ENCODE measurements around the gene CARD9. TPM values are rescaled to one million over a fixed set of nuclear protein-coding genes. Genes with fewer than 3 reads are reported as not detected.
"Not testable (repeated sequence)": the region's sequence is repeated elsewhere in the genome, so short reads cannot be mapped to it uniquely, and the experiment has no call there.

CARD9 gene
- total and polyA plus RNA-seq, 10 donors = 5.7 to 25.5 (median 18.2) TPM

DNA sequence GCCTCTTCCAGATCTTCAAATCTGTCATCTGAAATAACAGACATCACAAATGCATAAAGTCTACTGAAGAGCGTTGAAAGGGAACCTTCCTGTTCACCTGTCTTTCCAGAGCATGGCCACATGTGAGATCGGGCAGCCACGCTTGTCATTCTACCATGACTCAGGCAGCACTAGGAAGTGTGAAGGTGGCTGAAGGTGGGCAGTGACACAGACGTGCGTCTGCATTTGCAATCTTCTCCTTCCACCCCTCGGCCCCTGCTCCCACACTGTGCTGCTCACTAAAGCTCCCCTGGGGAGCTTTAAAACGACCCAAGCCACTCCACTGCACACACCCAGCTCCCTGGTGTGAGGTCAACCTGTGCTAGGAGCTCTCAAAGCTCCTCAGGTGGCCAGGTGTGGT is 34.4 kb upstream of the CARD9 start:
- TF ChIP-seq POLR2A (IDR thresholded peaks at IDR 0.05) (no peak), POLR2AphosphoS5 (IDR thresholded peaks at IDR 0.05) (no peak)
- TF ChIP-seq, protein P1, sequence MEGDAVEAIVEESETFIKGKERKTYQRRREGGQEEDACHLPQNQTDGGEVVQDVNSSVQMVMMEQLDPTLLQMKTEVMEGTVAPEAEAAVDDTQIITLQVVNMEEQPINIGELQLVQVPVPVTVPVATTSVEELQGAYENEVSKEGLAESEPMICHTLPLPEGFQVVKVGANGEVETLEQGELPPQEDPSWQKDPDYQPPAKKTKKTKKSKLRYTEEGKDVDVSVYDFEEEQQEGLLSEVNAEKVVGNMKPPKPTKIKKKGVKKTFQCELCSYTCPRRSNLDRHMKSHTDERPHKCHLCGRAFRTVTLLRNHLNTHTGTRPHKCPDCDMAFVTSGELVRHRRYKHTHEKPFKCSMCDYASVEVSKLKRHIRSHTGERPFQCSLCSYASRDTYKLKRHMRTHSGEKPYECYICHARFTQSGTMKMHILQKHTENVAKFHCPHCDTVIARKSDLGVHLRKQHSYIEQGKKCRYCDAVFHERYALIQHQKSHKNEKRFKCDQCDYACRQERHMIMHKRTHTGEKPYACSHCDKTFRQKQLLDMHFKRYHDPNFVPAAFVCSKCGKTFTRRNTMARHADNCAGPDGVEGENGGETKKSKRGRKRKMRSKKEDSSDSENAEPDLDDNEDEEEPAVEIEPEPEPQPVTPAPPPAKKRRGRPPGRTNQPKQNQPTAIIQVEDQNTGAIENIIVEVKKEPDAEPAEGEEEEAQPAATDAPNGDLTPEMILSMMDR (IDR thresholded peaks at IDR 0.05 in 8 of 11, conservative IDR thresholded peaks at IDR 0.05 in 3 of 11) = no peak
- 78 to 85% (median 83%) methylated on average over 7 of the region's 7 CpGs for WGBS, 5 donors

GRCh38 chr9:136407061-136407460 is 33.6 kb upstream of the CARD9 start:
- WGBS, 5 donors = 95 to 98% (median 96%) methylated on average over 25 to 28 of the region's 28 CpGs
- H3K27ac ChIP-seq; DNase-seq; H3K27me3 ChIP-seq (replicated peaks in 1 of 7); H3K9me3 ChIP-seq; intact Hi-C loops (cut with DNase I; ENCODE audit: low total_unique reads); H3K4me3 ChIP-seq: not testable (repeated sequence)
- H3K36me3 ChIP-seq = peaks cover 0 to 60% (median 37%) of the 10 kb centered on the region in 6 donors
- TF ChIP-seq POLR2AphosphoS5 (IDR thresholded peaks at IDR 0.05) = peak in 1 of 3 donors; percentile 15
- peaks cover 29 to 87% (median 57%) of the 10 kb centered on the region in 6 donors for H3K4me1 ChIP-seq

More for the DNA sequence above, 34.4 kb upstream of the CARD9 start:
- H3K36me3 ChIP-seq = peaks cover 4 to 61% (median 40%) of the 10 kb centered on the region in 6 donors
- no peaks in the 10 kb centered on the region for H3K9me3 ChIP-seq
- no peak overlapping the region for H3K27ac ChIP-seq
- peaks cover 29 to 91% (median 61%) of the 10 kb centered on the region in 6 donors for H3K4me1 ChIP-seq
- H3K27me3 ChIP-seq (replicated peaks in 1 of 7) = no peaks in the 10 kb centered on the region
- intact Hi-C loops (cut with DNase I; ENCODE audit: low total_unique reads) = no loop called here
- H3K4me3 ChIP-seq = no peak overlapping the region
- DNase-seq = no peak

DNA sequence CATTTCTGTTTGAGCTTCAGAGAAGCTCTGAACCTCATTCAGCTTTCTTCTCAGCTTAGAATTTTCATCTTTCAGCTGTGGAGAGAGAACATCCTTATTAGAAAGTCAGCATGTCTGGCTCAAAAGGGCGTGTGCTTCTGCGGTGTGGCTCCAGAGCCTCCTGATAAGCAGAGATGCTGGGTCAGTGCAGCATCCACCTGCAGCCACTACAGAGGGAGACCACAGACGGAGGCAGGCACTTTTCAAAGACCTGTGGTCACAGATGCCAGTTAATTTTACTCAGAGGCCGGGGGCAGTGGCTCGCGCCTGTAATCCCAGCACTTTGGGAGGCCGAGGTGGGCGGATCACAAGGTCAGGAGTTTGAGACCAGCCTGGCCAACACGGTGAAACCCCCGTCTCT is 32.4 kb upstream of the CARD9 start:
- H3K4me3 ChIP-seq; H3K27me3 ChIP-seq (replicated peaks in 1 of 7); H3K9me3 ChIP-seq; DNase-seq; H3K27ac ChIP-seq; intact Hi-C loops (cut with DNase I; ENCODE audit: low total_unique reads): not testable (repeated sequence)
- 88 to 96% (median 90%) methylated on average over 10 of the region's 10 CpGs for WGBS, 5 donors
- Histone ChIP-seq H3K4me1 (peaks cover 18 to 78% (median 46%) of the 10 kb centered on the region in 6 donors), H3K36me3 (peaks cover 0 to 63% (median 37%) of the 10 kb centered on the region in 6 donors)

DNA sequence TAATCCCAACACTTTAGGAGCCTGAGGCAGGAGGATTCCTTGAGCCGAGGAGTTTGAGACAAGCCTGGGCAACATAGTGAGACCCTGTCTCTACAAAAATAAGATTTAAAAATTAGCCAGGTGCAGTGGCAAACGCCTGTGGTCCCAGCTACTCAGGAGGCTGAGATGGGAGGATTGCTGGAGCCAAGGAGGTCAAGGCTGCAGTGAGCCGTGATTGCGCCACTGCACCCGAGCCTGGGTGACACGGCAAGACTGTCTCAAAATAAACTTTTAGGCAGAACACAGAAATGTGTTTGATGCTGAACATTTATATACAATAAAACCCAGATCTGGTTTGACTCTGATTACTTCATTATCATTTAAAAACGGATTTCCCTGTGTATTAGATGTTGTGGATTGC is 32.0 kb upstream of the CARD9 start:
- H3K4me1 ChIP-seq = peaks cover 21 to 78% (median 47%) of the 10 kb centered on the region in 6 donors
- 79 to 90% (median 83%) methylated on average over 7 of the region's 7 CpGs for WGBS, 5 donors
- H3K4me3 ChIP-seq = no peak overlapping the region
- H3K27me3 ChIP-seq (replicated peaks in 1 of 7) = no peaks in the 10 kb centered on the region
- TF ChIP-seq, protein P1 (IDR thresholded peaks at IDR 0.05 in 8 of 11, conservative IDR thresholded peaks at IDR 0.05 in 3 of 11) = no peak
- TF ChIP-seq POLR2AphosphoS5 (IDR thresholded peaks at IDR 0.05) = no peak
- intact Hi-C loops (cut with DNase I; ENCODE audit: low total_unique reads) = no loop called here
- H3K36me3 ChIP-seq = peaks cover 0 to 63% (median 37%) of the 10 kb centered on the region in 6 donors
- H3K9me3 ChIP-seq = no peaks in the 10 kb centered on the region
- DNase-seq = no peak
- peak overlapping the region in 4 of 8 donors; percentile 28 to 87 (median 74) for H3K27ac ChIP-seq

DNA sequence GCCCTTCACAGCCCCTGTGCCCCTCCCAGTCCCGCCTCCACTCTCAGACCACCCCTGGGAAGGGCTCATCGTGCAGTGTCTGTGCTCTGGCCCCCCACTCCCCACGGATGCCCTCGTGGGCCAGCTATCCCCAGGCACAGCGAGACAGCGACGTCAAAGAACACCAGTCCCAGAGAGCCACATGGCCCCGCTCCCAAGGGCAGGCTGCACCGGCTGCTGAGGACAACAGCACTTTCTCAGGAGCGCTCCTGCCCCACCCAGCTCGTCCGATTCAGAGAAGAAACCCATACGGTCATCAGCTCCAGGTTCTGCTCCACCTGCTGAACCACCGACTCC is 31.3 kb upstream of the CARD9 start:
- 68 to 87% (median 84%) methylated on average over 14 of the region's 14 CpGs for WGBS, 5 donors
- Histone ChIP-seq H3K4me1 (peaks cover 22 to 81% (median 49%) of the 10 kb centered on the region in 6 donors), H3K36me3 (peaks cover 0 to 63% (median 37%) of the 10 kb centered on the region in 6 donors), H3K4me3 (peak overlapping the region in 1 of 8 donors; percentile 18), H3K9me3 (no peaks in the 10 kb centered on the region), H3K27me3 (replicated peaks in 1 of 7) (no peaks in the 10 kb centered on the region), H3K27ac (peak overlapping the region; percentile 16 to 87 (median 70))
- peak; percentile 75 for DNase-seq
- intact Hi-C loops (cut with DNase I; ENCODE audit: low total_unique reads) = no loop called here
- TF ChIP-seq POLR2AphosphoS5 (IDR thresholded peaks at IDR 0.05) (peak in 2 of 3 donors; percentile 27 to 42), POLR2A (IDR thresholded peaks at IDR 0.05) (no peak)
- TF ChIP-seq, protein P1 (IDR thresholded peaks at IDR 0.05 in 8 of 11, conservative IDR thresholded peaks at IDR 0.05 in 3 of 11) = no peak
